Measurements from ENCODE around the gene SLC25A39. TPM values are rescaled to one million over a fixed set of nuclear protein-coding genes. Genes with fewer than 3 reads are reported as not detected.

The SLC25A39 gene
- total RNA-seq, 2 donors from 2014 or later = 63.2 to 74.6 TPM

- no peak overlapping the region for H3K4me3 ChIP-seq
Observed at GRCh38 chr17:44293509-44294226, 31.0 kb downstream of the SLC25A39 start.

GRCh38 chr17:44287651-44288050 lies 37.0 kb downstream of the SLC25A39 start:
- Histone ChIP-seq H3K4me3 (no peak overlapping the region), H3K27me3 (replicated peaks; ENCODE audit: insufficient read depth) (no peaks in the 10 kb centered on the region), H3K27ac (no peak overlapping the region), H3K9me3 (no peaks in the 10 kb centered on the region), H3K4me1 (ENCODE audit: control insufficient read depth in 1 of 2, low read depth in 2 of 2) (no peaks in the 10 kb centered on the region), H3K36me3 (no peaks in the 10 kb centered on the region)
- no peak for DNase-seq (ENCODE audit: low spot score)
- no peak for ATAC-seq (ENCODE audit: insufficient number of reproducible peaks, low FRiP score, low read depth)
- TF ChIP-seq, protein P1, sequence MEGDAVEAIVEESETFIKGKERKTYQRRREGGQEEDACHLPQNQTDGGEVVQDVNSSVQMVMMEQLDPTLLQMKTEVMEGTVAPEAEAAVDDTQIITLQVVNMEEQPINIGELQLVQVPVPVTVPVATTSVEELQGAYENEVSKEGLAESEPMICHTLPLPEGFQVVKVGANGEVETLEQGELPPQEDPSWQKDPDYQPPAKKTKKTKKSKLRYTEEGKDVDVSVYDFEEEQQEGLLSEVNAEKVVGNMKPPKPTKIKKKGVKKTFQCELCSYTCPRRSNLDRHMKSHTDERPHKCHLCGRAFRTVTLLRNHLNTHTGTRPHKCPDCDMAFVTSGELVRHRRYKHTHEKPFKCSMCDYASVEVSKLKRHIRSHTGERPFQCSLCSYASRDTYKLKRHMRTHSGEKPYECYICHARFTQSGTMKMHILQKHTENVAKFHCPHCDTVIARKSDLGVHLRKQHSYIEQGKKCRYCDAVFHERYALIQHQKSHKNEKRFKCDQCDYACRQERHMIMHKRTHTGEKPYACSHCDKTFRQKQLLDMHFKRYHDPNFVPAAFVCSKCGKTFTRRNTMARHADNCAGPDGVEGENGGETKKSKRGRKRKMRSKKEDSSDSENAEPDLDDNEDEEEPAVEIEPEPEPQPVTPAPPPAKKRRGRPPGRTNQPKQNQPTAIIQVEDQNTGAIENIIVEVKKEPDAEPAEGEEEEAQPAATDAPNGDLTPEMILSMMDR (IDR thresholded peaks at IDR 0.05) = no peak

More at GRCh38 chr17:44293509-44294226, 31.0 kb downstream of the SLC25A39 start:
- DNase-seq (ENCODE audit: low spot score) = no peak
- ATAC-seq (ENCODE audit: insufficient number of reproducible peaks, low FRiP score, low read depth) = no peak
- no peak overlapping the region for H3K27ac ChIP-seq
- TF ChIP-seq, protein P1 (IDR thresholded peaks at IDR 0.05) = no peak
- H3K9me3 ChIP-seq = no peaks in the 10 kb centered on the region
- H3K4me1 ChIP-seq (ENCODE audit: control insufficient read depth in 1 of 2, low read depth in 2 of 2) = no peaks in the 10 kb centered on the region
- no peaks in the 10 kb centered on the region for H3K36me3 ChIP-seq
- no peaks in the 10 kb centered on the region for H3K27me3 ChIP-seq (replicated peaks; ENCODE audit: insufficient read depth)

DNA sequence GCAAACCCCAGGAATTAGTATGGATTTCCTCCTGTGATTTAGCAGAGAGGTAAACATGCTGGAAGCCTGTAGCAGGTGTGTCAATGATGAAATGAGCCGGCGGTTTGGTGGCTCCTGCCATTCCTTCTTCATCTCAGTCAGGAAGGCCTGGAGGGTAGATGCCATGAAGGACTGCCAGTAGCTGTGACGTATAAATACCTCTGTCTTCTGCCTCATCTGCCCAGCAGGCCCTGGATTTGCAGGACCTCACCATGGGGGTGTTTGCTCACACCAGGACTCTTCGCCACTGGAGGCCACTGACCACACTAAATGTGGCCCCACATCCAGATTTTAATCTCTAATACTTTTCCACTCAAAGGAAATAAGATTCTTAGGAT lies 40.6 kb downstream of the SLC25A39 start:
- no peak overlapping the region for H3K4me3 ChIP-seq
- H3K9me3 ChIP-seq = no peaks in the 10 kb centered on the region
- no peaks in the 10 kb centered on the region for H3K36me3 ChIP-seq
- H3K27ac ChIP-seq = no peak overlapping the region
- H3K27me3 ChIP-seq (replicated peaks; ENCODE audit: insufficient read depth) = no peaks in the 10 kb centered on the region
- ATAC-seq (ENCODE audit: insufficient number of reproducible peaks, low FRiP score, low read depth) = no peak
- TF ChIP-seq, protein P1 (IDR thresholded peaks at IDR 0.05) = no peak
- no peak for DNase-seq (ENCODE audit: low spot score)
- H3K4me1 ChIP-seq (ENCODE audit: control insufficient read depth in 1 of 2, low read depth in 2 of 2) = no peaks in the 10 kb centered on the region

GRCh38 chr17:44283344-44284023 lies 41.1 kb downstream of the SLC25A39 start:
- TF ChIP-seq, protein P1 (IDR thresholded peaks at IDR 0.05) = no peak
- no peak for DNase-seq (ENCODE audit: low spot score)
- ATAC-seq (ENCODE audit: insufficient number of reproducible peaks, low FRiP score, low read depth) = no peak
- H3K4me3 ChIP-seq = no peak overlapping the region
- H3K4me1 ChIP-seq (ENCODE audit: control insufficient read depth in 1 of 2, low read depth in 2 of 2) = no peaks in the 10 kb centered on the region
- no peaks in the 10 kb centered on the region for H3K36me3 ChIP-seq
- no peak overlapping the region for H3K27ac ChIP-seq
- no peaks in the 10 kb centered on the region for H3K27me3 ChIP-seq (replicated peaks; ENCODE audit: insufficient read depth)
- no peaks in the 10 kb centered on the region for H3K9me3 ChIP-seq

DNA sequence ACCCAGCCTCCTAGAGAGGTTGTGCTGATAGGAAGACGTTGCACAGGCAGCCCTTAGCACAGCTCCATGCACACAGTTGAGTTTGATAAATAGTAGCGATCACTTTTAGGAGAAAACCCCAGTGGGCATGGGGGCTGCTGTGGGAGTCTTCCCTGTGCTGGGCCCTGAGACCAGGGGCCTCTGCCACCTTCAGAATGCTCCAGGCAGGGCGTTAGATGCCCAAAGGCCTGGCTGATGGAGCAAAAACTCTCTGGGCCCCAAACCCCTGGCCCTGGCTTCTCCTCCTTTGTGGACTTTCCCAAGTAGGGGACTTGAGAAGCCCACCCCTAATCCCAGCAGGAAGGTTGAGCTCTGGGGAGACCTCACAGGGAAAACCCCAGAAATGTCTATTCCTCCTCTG lies 42.4 kb downstream of the SLC25A39 start:
- DNase-seq (ENCODE audit: low spot score) = no peak
- no peaks in the 10 kb centered on the region for H3K36me3 ChIP-seq
- no peaks in the 10 kb centered on the region for H3K9me3 ChIP-seq
- TF ChIP-seq, protein P1 (IDR thresholded peaks at IDR 0.05) = no peak
- no peak overlapping the region for H3K4me3 ChIP-seq
- H3K4me1 ChIP-seq (ENCODE audit: control insufficient read depth in 1 of 2, low read depth in 2 of 2) = no peaks in the 10 kb centered on the region
- ATAC-seq (ENCODE audit: insufficient number of reproducible peaks, low FRiP score, low read depth) = no peak
- H3K27me3 ChIP-seq (replicated peaks; ENCODE audit: insufficient read depth) = no peaks in the 10 kb centered on the region
- H3K27ac ChIP-seq = no peak overlapping the region
